Loucy (cell line): Measurements from ENCODE around the gene LRBA.

Source experiments
- EZH2phosphoT487 ChIP-seq: fragments of 200-600 bp; IDR thresholded peaks from 2 replicates; pipeline ENCODE4 v1.6.1; 2018; ENCODE audit warnings: antibody characterized with exemption, mild to moderate bottlenecking, moderate library complexity, borderline replicate concordance
- TF ChIP-seq, protein P1 (sequence below): fragments of 200-600 bp; sonication (generic); conservative IDR thresholded peaks from 2 replicates; pipeline ENCODE4 v1.5.1; 2014; ENCODE audit warnings: mild to moderate bottlenecking, antibody characterized with exemption, low read length

DNA sequence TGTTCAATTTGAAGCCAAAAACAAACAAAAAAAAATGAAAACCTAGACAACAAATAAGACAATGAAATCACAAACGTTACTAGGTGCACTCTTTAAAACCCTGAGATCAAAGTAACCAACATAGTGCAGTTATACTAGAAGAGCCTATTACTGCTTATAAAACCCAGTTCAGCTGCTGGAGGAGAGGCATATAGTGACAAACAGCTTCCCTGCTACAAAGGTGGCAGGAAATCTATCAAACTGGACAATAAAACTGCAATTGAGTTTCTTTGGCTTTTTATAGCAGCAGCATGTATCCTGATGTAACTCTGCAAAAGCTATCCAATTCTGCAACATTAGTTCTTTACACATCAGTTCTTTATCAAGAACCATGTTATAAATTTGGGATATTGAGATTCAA lies 155.6 kb downstream of the LRBA start:
- TF ChIP-seq, protein P1, sequence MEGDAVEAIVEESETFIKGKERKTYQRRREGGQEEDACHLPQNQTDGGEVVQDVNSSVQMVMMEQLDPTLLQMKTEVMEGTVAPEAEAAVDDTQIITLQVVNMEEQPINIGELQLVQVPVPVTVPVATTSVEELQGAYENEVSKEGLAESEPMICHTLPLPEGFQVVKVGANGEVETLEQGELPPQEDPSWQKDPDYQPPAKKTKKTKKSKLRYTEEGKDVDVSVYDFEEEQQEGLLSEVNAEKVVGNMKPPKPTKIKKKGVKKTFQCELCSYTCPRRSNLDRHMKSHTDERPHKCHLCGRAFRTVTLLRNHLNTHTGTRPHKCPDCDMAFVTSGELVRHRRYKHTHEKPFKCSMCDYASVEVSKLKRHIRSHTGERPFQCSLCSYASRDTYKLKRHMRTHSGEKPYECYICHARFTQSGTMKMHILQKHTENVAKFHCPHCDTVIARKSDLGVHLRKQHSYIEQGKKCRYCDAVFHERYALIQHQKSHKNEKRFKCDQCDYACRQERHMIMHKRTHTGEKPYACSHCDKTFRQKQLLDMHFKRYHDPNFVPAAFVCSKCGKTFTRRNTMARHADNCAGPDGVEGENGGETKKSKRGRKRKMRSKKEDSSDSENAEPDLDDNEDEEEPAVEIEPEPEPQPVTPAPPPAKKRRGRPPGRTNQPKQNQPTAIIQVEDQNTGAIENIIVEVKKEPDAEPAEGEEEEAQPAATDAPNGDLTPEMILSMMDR, result no peak
- TF ChIP-seq EZH2phosphoT487, result no peak
